Endothelial cell (in vitro differentiated cells): Measurements from ENCODE around the gene MRRF. TPM values are rescaled to one million over a fixed set of nuclear protein-coding genes. Genes with fewer than 3 reads are reported as not detected.
A peak's percentile ranks its signal among the peaks of the same experiment; 100 is the strongest.

Experiments
- DNase-seq: peaks from one replicate; pipeline ENCODE4 v3.0.0; 2021; ENCODE audit warnings: low spot score
- H3K27ac Mint-ChIP-seq: one replicate; pipeline ENCODE4 v1.8.0; 2021; ENCODE audit warnings: mixed read lengths, inconsistent platforms; ENCODE audit not compliant: unreplicated experiment
- H3K27me3 Mint-ChIP-seq: one replicate; pipeline ENCODE4 v1.8.0; 2021; ENCODE audit warnings: mild to moderate bottlenecking, moderate library complexity, mixed read lengths, inconsistent platforms; ENCODE audit not compliant: unreplicated experiment
- H3K36me3 Mint-ChIP-seq: one replicate; pipeline ENCODE4 v1.8.0; 2021; ENCODE audit warnings: mild to moderate bottlenecking, low read depth, mixed read lengths, inconsistent platforms; ENCODE audit not compliant: unreplicated experiment
- H3K4me1 Mint-ChIP-seq: one replicate; pipeline ENCODE4 v1.8.0; 2021; ENCODE audit warnings: mild to moderate bottlenecking, mixed read lengths, inconsistent platforms; ENCODE audit not compliant: unreplicated experiment
- H3K4me3 Mint-ChIP-seq: one replicate; pipeline ENCODE4 v1.8.0; 2021; ENCODE audit warnings: mild to moderate bottlenecking, mixed read lengths, inconsistent platforms; ENCODE audit not compliant: unreplicated experiment
- H3K9me3 Mint-ChIP-seq: one replicate; pipeline ENCODE4 v1.8.0; 2021; ENCODE audit warnings: mixed read lengths, inconsistent platforms; ENCODE audit not compliant: unreplicated experiment
- total RNA-seq: library from RNA; stranded (reverse); fragmentation: NEBNext Ultra II Directional; extraction: Animal tissue kit (Norgen Biotek cat#: 25700); gene quantifications from one replicate; pipeline ENCODE4 v1.2.1, GENCODE V29; 2021; ENCODE audit not compliant: unreplicated experiment
- TF ChIP-seq, protein P1 (sequence below): fragments of 200-600 bp; sonication (generic); IDR thresholded peaks from one replicate; pipeline ENCODE4 v1.5.0; 2021; ENCODE audit warnings: antibody characterized with exemption; ENCODE audit not compliant: unreplicated experiment

MRRF gene
- total RNA-seq, 1 donor from 2014 or later = 40.3 TPM

DNA sequence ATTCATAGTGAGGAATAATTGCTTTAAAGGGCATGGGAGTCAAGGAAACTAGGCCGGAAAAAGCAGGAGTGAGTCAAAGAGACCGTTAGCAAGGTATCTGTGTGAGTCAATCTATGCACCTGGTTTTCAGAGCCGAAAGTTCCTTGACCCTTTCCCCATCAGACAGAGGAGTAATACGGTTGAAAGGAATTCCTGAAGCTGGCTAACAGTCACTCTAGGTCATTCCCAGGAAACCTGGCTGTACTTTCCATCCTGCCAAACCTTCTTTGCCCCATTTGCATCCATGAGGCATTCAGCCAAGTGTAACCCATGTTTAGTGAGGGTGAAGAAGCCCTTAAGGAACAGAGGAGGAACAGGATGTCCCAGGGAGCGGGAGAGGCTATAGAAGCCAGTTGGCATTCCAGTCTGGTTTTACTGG lies 16.2 kb upstream of the MRRF start:
- DNase-seq = no peak
- no peaks in the 10 kb centered on the region for H3K27me3 Mint-ChIP-seq
- H3K9me3 Mint-ChIP-seq = no peaks in the 10 kb centered on the region
- H3K36me3 Mint-ChIP-seq = peaks cover 44% of the 10 kb centered on the region
- TF ChIP-seq, protein P1, sequence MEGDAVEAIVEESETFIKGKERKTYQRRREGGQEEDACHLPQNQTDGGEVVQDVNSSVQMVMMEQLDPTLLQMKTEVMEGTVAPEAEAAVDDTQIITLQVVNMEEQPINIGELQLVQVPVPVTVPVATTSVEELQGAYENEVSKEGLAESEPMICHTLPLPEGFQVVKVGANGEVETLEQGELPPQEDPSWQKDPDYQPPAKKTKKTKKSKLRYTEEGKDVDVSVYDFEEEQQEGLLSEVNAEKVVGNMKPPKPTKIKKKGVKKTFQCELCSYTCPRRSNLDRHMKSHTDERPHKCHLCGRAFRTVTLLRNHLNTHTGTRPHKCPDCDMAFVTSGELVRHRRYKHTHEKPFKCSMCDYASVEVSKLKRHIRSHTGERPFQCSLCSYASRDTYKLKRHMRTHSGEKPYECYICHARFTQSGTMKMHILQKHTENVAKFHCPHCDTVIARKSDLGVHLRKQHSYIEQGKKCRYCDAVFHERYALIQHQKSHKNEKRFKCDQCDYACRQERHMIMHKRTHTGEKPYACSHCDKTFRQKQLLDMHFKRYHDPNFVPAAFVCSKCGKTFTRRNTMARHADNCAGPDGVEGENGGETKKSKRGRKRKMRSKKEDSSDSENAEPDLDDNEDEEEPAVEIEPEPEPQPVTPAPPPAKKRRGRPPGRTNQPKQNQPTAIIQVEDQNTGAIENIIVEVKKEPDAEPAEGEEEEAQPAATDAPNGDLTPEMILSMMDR = no peak
- no peak overlapping the region for H3K4me3 Mint-ChIP-seq
- H3K27ac Mint-ChIP-seq = peak overlapping the region; percentile 71
- peaks cover 36% of the 10 kb centered on the region for H3K4me1 Mint-ChIP-seq

DNA sequence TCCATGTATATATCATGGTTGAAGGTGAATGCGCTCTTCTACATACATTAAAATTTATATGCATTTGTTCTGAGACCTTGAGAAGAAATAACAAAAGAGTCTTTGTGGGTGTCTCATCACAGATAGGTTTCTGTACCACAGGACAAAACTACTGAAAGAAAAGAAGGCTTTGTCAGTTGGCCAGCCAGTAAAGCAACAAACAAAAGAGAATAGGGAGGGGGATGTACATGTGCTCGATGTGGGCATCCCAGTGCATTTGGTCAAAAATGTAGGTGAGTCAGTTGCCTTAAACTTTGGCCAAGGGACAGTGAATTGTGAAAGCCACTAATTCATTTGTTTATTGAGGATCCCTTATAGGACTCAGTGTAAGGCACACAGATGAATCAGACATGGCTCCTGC lies 13.3 kb upstream of the MRRF start:
- TF ChIP-seq, protein P1 = no peak
- Mint-ChIP-seq H3K4me3 (peak overlapping the region; percentile 14), H3K9me3 (no peaks in the 10 kb centered on the region), H3K27ac (peak overlapping the region; percentile 89), H3K27me3 (peaks cover 2% of the 10 kb centered on the region), H3K36me3 (peaks cover 31% of the 10 kb centered on the region), H3K4me1 (peaks cover 59% of the 10 kb centered on the region)
- no peak for DNase-seq

DNA sequence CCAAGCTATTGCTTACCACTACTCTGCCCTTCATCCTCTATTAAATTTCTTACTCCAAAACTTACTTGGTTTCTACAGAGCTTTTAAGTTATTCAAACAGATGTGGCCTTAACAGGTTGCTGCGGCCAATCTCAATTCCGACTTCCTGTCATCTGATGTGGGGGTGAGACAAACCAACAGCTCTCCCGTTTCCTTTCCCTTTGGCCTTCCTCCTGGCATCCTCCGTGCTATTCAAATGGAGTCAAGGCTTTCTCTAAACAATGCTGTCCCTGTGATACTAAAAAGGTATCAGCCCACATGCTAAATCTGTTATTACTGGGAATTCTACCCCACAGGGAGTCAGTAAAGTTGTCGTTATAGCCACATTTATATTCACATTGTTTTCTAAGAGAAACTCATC lies 11.9 kb upstream of the MRRF start:
- H3K27ac Mint-ChIP-seq = peak overlapping the region; percentile 89

DNA sequence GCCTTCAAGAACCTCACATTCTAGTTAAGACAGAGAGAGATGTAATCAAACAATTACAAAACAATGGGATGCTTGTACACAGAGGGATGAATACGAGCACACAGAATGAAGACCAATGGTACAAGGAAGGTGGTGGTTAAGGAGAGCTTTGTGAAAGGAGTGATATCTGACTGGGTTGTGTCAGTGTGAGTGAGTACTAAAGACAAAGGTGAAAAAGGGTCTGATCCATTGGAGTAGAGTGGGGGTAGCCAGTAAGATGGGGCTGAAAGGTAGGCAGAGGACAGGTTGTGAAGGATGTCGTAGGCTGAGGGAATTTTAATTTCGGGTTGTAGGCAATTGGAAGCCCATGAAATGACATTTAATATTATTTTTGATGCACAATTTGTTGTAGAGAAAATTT lies 9.9 kb upstream of the MRRF start:
- Mint-ChIP-seq H3K4me1 (peaks cover 51% of the 10 kb centered on the region), H3K4me3 (no peak overlapping the region), H3K27me3 (peaks cover 2% of the 10 kb centered on the region), H3K27ac (peak overlapping the region; percentile 89), H3K9me3 (no peaks in the 10 kb centered on the region), H3K36me3 (peaks cover 34% of the 10 kb centered on the region)
- no peak for DNase-seq
- TF ChIP-seq, protein P1 = no peak

More for the DNA sequence above, 11.9 kb upstream of the MRRF start:
- Mint-ChIP-seq H3K4me3 (peak overlapping the region; percentile 48), H3K27me3 (peaks cover 2% of the 10 kb centered on the region), H3K36me3 (peaks cover 30% of the 10 kb centered on the region), H3K4me1 (peaks cover 56% of the 10 kb centered on the region), H3K9me3 (no peaks in the 10 kb centered on the region)
- DNase-seq = peak; percentile 16
- TF ChIP-seq, protein P1 = no peak

DNA sequence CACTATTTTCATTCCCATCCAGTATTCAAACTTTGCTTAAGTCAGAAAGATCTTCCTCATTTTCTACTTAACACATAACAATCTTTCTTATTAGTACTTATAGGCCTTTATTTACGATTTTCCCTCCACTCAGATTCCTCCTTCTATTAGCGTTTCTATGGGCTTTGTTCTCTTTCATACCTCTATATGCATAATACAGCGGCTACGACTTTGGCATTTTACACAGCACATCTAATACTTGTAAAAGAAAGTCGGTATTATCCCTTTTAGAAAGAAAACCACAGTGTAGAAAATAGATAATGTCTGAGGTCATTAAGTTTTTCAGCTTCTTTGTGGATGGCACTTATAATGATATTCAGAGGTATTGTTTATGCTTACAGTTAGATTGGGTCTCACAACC lies 8.5 kb upstream of the MRRF start:
- H3K4me3 Mint-ChIP-seq = no peak overlapping the region
- DNase-seq = no peak
- TF ChIP-seq, protein P1 = no peak
- H3K36me3 Mint-ChIP-seq = peaks cover 30% of the 10 kb centered on the region
- peaks cover 44% of the 10 kb centered on the region for H3K4me1 Mint-ChIP-seq
- peaks cover 2% of the 10 kb centered on the region for H3K27me3 Mint-ChIP-seq
- H3K27ac Mint-ChIP-seq = peak overlapping the region; percentile 86
- no peaks in the 10 kb centered on the region for H3K9me3 Mint-ChIP-seq
